HL-60 (cell line): ENCODE results near the gene MKLN1.
"Not testable (repeated sequence)": the region's sequence is repeated elsewhere in the genome, so short reads cannot be mapped to it uniquely, and the experiment has no call there.

Experiments used
- DNase-seq, 2 experiments: peaks; one replicate each; pipeline ENCODE4 v3.0.0-alpha.2; 2010 to 2020; ENCODE audit warnings: low read depth in 1 of 2, low spot score in 1 of 2
- H3K27ac ChIP-seq: fragments of 250-450 bp; sonication (Bioruptor Pico); replicated peaks from 2 replicates; pipeline ENCODE4 v1.5.1; 2020; ENCODE audit warnings: mild to moderate bottlenecking, moderate library complexity
- H3K27me3 ChIP-seq: fragments of 250-450 bp; sonication (Bioruptor Pico); 2 replicates; pipeline ENCODE4 v1.5.1; 2021; ENCODE audit warnings: mild to moderate bottlenecking, moderate library complexity; ENCODE audit not compliant: insufficient read depth, poor library complexity, severe bottlenecking
- H3K4me3 ChIP-seq: replicated peaks from 2 replicates; pipeline ENCODE4 v1.5.1; 2011; ENCODE audit warnings: mild to moderate bottlenecking, control low read depth, low read length; ENCODE audit not compliant: insufficient read depth
- CTCF ChIP-seq: IDR thresholded peaks from one replicate; pipeline ENCODE4 v1.5.1; 2011; ENCODE audit warnings: low read length, control low read depth, inconsistent platforms; ENCODE audit not compliant: insufficient read depth
- GABPA ChIP-seq: IDR thresholded peaks from 2 replicates; pipeline ENCODE4 v1.6.1; 2012; ENCODE audit warnings: low read depth
- POLR2AphosphoS5 ChIP-seq: IDR thresholded peaks from 2 replicates; pipeline ENCODE4 v1.6.1; 2012; ENCODE audit warnings: low read depth
- REST ChIP-seq: IDR thresholded peaks from 2 replicates; pipeline ENCODE4 v1.6.1; 2012; ENCODE audit warnings: low read depth; ENCODE audit not compliant: insufficient replicate concordance
- SPI1 ChIP-seq: IDR thresholded peaks from 2 replicates; pipeline ENCODE4 v1.6.1; 2012; ENCODE audit warnings: low read depth, mild to moderate bottlenecking, borderline replicate concordance

Gene MKLN1

GRCh38 chr7:131511071-131511470, 183.4 kb downstream of the MKLN1 start:
- Histone ChIP-seq H3K4me3 (no peak overlapping the region), H3K27me3 (peaks cover 4% of the 10 kb centered on the region), H3K27ac (no peak overlapping the region)
- TF ChIP-seq SPI1 = no peak
- no peak for TF ChIP-seq CTCF
- TF ChIP-seq GABPA = no peak
- TF ChIP-seq REST = no peak
- TF ChIP-seq POLR2AphosphoS5 = no peak
- no peak for DNase-seq

GRCh38 chr7:131511774-131512535, 184.3 kb downstream of the MKLN1 start:
- Histone ChIP-seq H3K27ac (no peak overlapping the region), H3K27me3 (no peaks in the 10 kb centered on the region), H3K4me3 (no peak overlapping the region)
- DNase-seq = no peak
- TF ChIP-seq SPI1 (no peak), CTCF (no peak), REST (no peak), GABPA (no peak), POLR2AphosphoS5 (no peak)

DNA sequence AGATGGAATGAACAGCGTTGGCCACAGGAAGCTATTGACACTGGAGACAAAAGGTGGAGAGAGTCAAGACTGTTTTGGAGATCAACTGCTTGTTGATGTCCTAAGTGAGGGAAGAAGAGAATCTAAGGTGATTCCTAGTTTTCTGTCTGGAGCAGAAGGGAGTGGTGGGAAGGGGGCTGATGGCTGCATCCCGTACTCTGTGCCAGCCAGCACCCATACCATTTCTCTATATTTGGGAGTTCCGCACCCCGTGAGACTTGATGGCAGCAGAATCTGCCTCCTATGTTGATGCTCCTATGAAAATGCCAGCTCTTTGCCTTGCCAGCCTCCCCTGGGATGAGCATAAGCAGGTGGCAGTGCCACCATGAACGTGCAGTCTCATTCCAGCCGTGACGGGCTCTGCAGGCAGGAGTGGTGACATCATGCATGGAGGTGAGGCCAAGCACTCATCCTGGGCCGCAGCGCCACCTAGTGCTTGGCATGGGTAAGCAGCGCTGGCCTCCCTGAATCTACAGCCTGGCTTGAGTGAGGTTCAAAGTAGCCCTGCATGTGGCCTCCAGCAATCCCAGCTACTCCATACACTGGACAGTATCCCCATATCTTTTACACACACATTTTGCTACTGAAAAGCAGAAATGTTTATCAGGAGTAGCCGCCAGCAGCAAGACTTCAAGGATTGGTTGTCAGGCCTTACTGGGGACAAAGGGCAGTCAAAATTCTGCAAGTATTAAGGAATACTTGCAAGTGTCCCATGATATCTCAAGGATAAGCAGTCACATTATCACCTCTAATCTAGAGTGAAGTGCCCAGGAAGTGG, 185.8 kb downstream of the MKLN1 start:
- Histone ChIP-seq H3K27me3 (no peaks in the 10 kb centered on the region), H3K4me3 (no peak overlapping the region), H3K27ac (no peak overlapping the region)
- DNase-seq = peak; percentile 70 to 75
- peak; percentile 89 for TF ChIP-seq CTCF
- TF ChIP-seq POLR2AphosphoS5 = no peak

- not testable (repeated sequence) for H3K4me3 ChIP-seq, DNase-seq, H3K27me3 ChIP-seq, H3K27ac ChIP-seq
Observed at GRCh38 chr7:131515471-131515870, 187.8 kb downstream of the MKLN1 start.
